ENCODE data around the gene ZNF761. TPM values are rescaled to one million over a fixed set of nuclear protein-coding genes. Genes with fewer than 3 reads are reported as not detected.
"Not testable (repeated sequence)": the region's sequence is repeated elsewhere in the genome, so short reads cannot be mapped to it uniquely, and the experiment has no call there.

The ZNF761 gene
- total RNA-seq, 2 donors from 2014 or later, result 7.7 to 7.8 TPM

- intact Hi-C loops (cut with DNase I, micrococcal nuclease), result loop anchor here in 1 of 2 donors (10.0 kb wide), 1 partner anchor 83 kb away; no protein-coding TSS in a partner anchor
- ATAC-seq (peak; percentile 43), DNase-seq (peak; percentile 34 to 51)
These were observed 391 bp downstream of the ZNF761 start for GRCh38 chr19:53432088-53432661.

- ATAC-seq; DNase-seq; intact Hi-C loops (cut with DNase I, micrococcal nuclease): not testable (repeated sequence)
These were observed 12.0 kb downstream of the ZNF761 start for GRCh38 chr19:53443809-53444208.

GRCh38 chr19:53447196-53447595, 15.4 kb downstream of the ZNF761 start:
- intact Hi-C loops (cut with DNase I, micrococcal nuclease); ATAC-seq; DNase-seq: not testable (repeated sequence)

GRCh38 chr19:53455828-53456227, 24.0 kb downstream of the ZNF761 start:
- DNase-seq (no peak), ATAC-seq (no peak)
- intact Hi-C loops (cut with DNase I, micrococcal nuclease), result no loop called here

- intact Hi-C loops (cut with DNase I, micrococcal nuclease); DNase-seq; ATAC-seq: not testable (repeated sequence)
These were observed 28.4 kb downstream of the ZNF761 start for GRCh38 chr19:53460131-53460721.

GRCh38 chr19:53461866-53462265, 30.1 kb downstream of the ZNF761 start:
- DNase-seq, result no peak
- intact Hi-C loops (cut with DNase I, micrococcal nuclease), result no loop called here
- ATAC-seq, result no peak

GRCh38 chr19:53462861-53463260, 31.1 kb downstream of the ZNF761 start:
- ATAC-seq, result no peak
- intact Hi-C loops (cut with DNase I, micrococcal nuclease), result no loop called here
- DNase-seq, result no peak

GRCh38 chr19:53463263-53463662, 31.5 kb downstream of the ZNF761 start:
- DNase-seq (peak; percentile 27 to 38), ATAC-seq (no peak)
- intact Hi-C loops (cut with DNase I, micrococcal nuclease), result no loop called here

- no peak for DNase-seq
- ATAC-seq, result peak; percentile 22
- intact Hi-C loops (cut with DNase I, micrococcal nuclease), result no loop called here
These were observed 35.1 kb downstream of the ZNF761 start for GRCh38 chr19:53466726-53467484.

- intact Hi-C loops (cut with DNase I, micrococcal nuclease), result no loop called here
- ATAC-seq (peak; percentile 100), DNase-seq (peak; percentile 93 to 99)
These were observed 35.9 kb downstream of the ZNF761 start, which contains the start of gene ZNF813 for GRCh38 chr19:53467485-53468262. Gene ZNF813, plus strand, starts transcription at chr19:53467733. Its CDS starts 16,090 bp downstream, at chr19:53483823.

GRCh38 chr19:53468628-53469027, 36.8 kb downstream of the ZNF761 start:
- ATAC-seq; DNase-seq; intact Hi-C loops (cut with DNase I, micrococcal nuclease): not testable (repeated sequence)

- no peak for DNase-seq
- intact Hi-C loops (cut with DNase I, micrococcal nuclease), result no loop called here
- no peak for ATAC-seq
These were observed 40.1 kb downstream of the ZNF761 start for GRCh38 chr19:53471916-53472315.

- ATAC-seq; intact Hi-C loops (cut with DNase I, micrococcal nuclease); DNase-seq: not testable (repeated sequence)
These were observed 43.0 kb downstream of the ZNF761 start for GRCh38 chr19:53474832-53475231.

- not testable (repeated sequence) for ATAC-seq, DNase-seq
These were observed 43.7 kb downstream of the ZNF761 start for GRCh38 chr19:53475470-53475869.

GRCh38 chr19:53483751-53484150, 52.0 kb downstream of the ZNF761 start:
- DNase-seq; intact Hi-C loops (cut with DNase I, micrococcal nuclease); ATAC-seq: not testable (repeated sequence)

More at GRCh38 chr19:53475470-53475869, 43.7 kb downstream of the ZNF761 start:
- intact Hi-C loops (cut with DNase I, micrococcal nuclease), result not testable (repeated sequence)

- intact Hi-C loops (cut with DNase I, micrococcal nuclease), result no loop called here
- ATAC-seq (no peak), DNase-seq (no peak)
These were observed 53.5 kb downstream of the ZNF761 start for GRCh38 chr19:53485046-53486004.

GRCh38 chr19:53492153-53492552, 60.4 kb downstream of the ZNF761 start:
- ATAC-seq (no peak), DNase-seq (no peak)
- intact Hi-C loops (cut with DNase I, micrococcal nuclease), result no loop called here
